Karpas-422 (cell line): Measurements from ENCODE around the gene CLCN6. TPM values are rescaled to one million over a fixed set of nuclear protein-coding genes. Genes with fewer than 3 reads are reported as not detected.

Experiments used
- DNase-seq: peaks from one replicate; pipeline ENCODE4 v3.0.0-alpha.2; 2015
- H2AFZ ChIP-seq: fragments of 200-600 bp; sonication (generic); 2 replicates; pipeline ENCODE4 v1.6.1; 2014; ENCODE audit warnings: antibody characterized with exemption, low read length, mixed read lengths
- H3K27ac ChIP-seq: fragments of 200-600 bp; sonication (generic); 2 replicates; pipeline ENCODE4 v1.5.1; 2014; ENCODE audit warnings: mild to moderate bottlenecking, low read length, moderate library complexity
- H3K27me3 ChIP-seq: fragments of 200-600 bp; sonication (generic); 2 replicates; pipeline ENCODE4 v1.6.1; 2014; ENCODE audit warnings: low read length, mixed read lengths
- H3K36me3 ChIP-seq: fragments of 200-600 bp; sonication (generic); 2 replicates; pipeline ENCODE4 v1.6.1; 2014; ENCODE audit warnings: low read length, mixed read lengths; ENCODE audit not compliant: insufficient read depth
- H3K4me1 ChIP-seq: fragments of 200-600 bp; sonication (generic); 2 replicates; pipeline ENCODE4 v1.6.1; 2014; ENCODE audit warnings: mild to moderate bottlenecking, low read length, mixed read lengths
- H3K4me2 ChIP-seq: fragments of 200-600 bp; sonication (generic); 2 replicates; pipeline ENCODE4 v1.6.1; 2014; ENCODE audit warnings: low read length, low read depth, mild to moderate bottlenecking; ENCODE audit not compliant: poor library complexity, severe bottlenecking
- H3K4me3 ChIP-seq: fragments of 200-600 bp; sonication (generic); 2 replicates; pipeline ENCODE4 v1.5.1; 2014; ENCODE audit warnings: mild to moderate bottlenecking, antibody characterized with exemption, low read length, mixed read lengths
- H3K79me2 ChIP-seq: fragments of 200-600 bp; sonication (generic); 2 replicates; pipeline ENCODE4 v1.6.1; 2014; ENCODE audit warnings: mild to moderate bottlenecking, low read length, mixed read lengths
- H3K9ac ChIP-seq: fragments of 200-600 bp; sonication (generic); 2 replicates; pipeline ENCODE4 v1.6.0; 2014; ENCODE audit warnings: low read length
- H3K9me2 ChIP-seq: fragments of 200-600 bp; sonication (generic), shearing (Covaris generic); replicated peaks from 2 replicates; pipeline ENCODE4 v1.6.0; 2014; ENCODE audit warnings: mild to moderate bottlenecking, low read length, moderate library complexity; ENCODE audit not compliant: insufficient read depth
- H3K9me3 ChIP-seq: fragments of 300-700, 200-600 bp; sonication (generic); 2 replicates; pipeline ENCODE4 v1.6.1; 2014; ENCODE audit warnings: low read length, mixed read lengths
- H4K20me1 ChIP-seq: fragments of 200-600 bp; sonication (generic); 2 replicates; pipeline ENCODE4 v1.6.1; 2014; ENCODE audit warnings: mild to moderate bottlenecking, antibody characterized with exemption, low read length, low read depth; ENCODE audit not compliant: insufficient read depth
- total RNA-seq: library from RNA; depleted of rRNA; stranded (reverse); fragments of >200 nt; shearing (Covaris generic); gene quantifications from 2 replicates; pipeline ENCODE4 v1.2.3, GENCODE V29; 2014; ENCODE audit warnings: low replicate concordance

CLCN6 gene
- total RNA-seq, 1 experiment from 2014 or later = 22.0 TPM

GRCh38 chr1:11842154-11843041, 36.4 kb downstream of the CLCN6 start:
- H3K9me2 ChIP-seq = no peaks in the 10 kb centered on the region
- peaks cover 39% of the 10 kb centered on the region for H4K20me1 ChIP-seq
- peak overlapping the region; percentile 77 for H3K27ac ChIP-seq
- DNase-seq = peak; percentile 95
- peaks cover 36% of the 10 kb centered on the region for H3K4me1 ChIP-seq
- peak overlapping the region; percentile 63 for H3K4me2 ChIP-seq
- H3K9ac ChIP-seq = peak overlapping the region; percentile 41
- no peak overlapping the region for H2AFZ ChIP-seq
- no peaks in the 10 kb centered on the region for H3K27me3 ChIP-seq
- no peaks in the 10 kb centered on the region for H3K79me2 ChIP-seq
- H3K9me3 ChIP-seq = no peaks in the 10 kb centered on the region
- peaks cover 44% of the 10 kb centered on the region for H3K36me3 ChIP-seq
- H3K4me3 ChIP-seq = peak overlapping the region; percentile 23; the same call in 1 of the 2 replicates

- peak; percentile 69 for DNase-seq
- no peak overlapping the region for H3K27ac ChIP-seq
- H3K79me2 ChIP-seq = no peaks in the 10 kb centered on the region
- H3K4me2 ChIP-seq = no peak overlapping the region
- H3K9me2 ChIP-seq = no peaks in the 10 kb centered on the region
- no peak overlapping the region for H3K4me3 ChIP-seq
- H3K4me1 ChIP-seq = peaks cover 30% of the 10 kb centered on the region
- H3K36me3 ChIP-seq = peaks cover 31% of the 10 kb centered on the region
- no peaks in the 10 kb centered on the region for H3K27me3 ChIP-seq
- no peak overlapping the region for H3K9ac ChIP-seq
- H3K9me3 ChIP-seq = no peaks in the 10 kb centered on the region
- H4K20me1 ChIP-seq = peaks cover 54% of the 10 kb centered on the region
- H2AFZ ChIP-seq = no peak overlapping the region
Observed at GRCh38 chr1:11845641-11846335, 39.8 kb downstream of the CLCN6 start.

- H3K9me3 ChIP-seq = no peaks in the 10 kb centered on the region
- no peaks in the 10 kb centered on the region for H3K9me2 ChIP-seq
- H3K36me3 ChIP-seq = peaks cover 21% of the 10 kb centered on the region
- no peaks in the 10 kb centered on the region for H3K27me3 ChIP-seq
- no peaks in the 10 kb centered on the region for H3K79me2 ChIP-seq
- H3K9ac ChIP-seq = no peak within 1 kb of the TSS
- H3K27ac ChIP-seq = no peak within 1 kb of the TSS
- DNase-seq = no peak
- H3K4me3 ChIP-seq = no peak within 1 kb of the TSS
- H3K4me1 ChIP-seq = peaks cover 10% of the 10 kb centered on the region
- peaks cover 40% of the 10 kb centered on the region for H4K20me1 ChIP-seq
- no peak within 1 kb of the TSS for H2AFZ ChIP-seq
- H3K4me2 ChIP-seq = no peak within 1 kb of the TSS
Observed at GRCh38 chr1:11847667-11848372, 41.8 kb downstream of the CLCN6 start, which contains the start of gene NPPA. TSS of gene NPPA (minus strand) at chr1:11847783. CDS start at chr1:11847684, 99 bp downstream.

- H3K27me3 ChIP-seq = no peaks in the 10 kb centered on the region
- no peak overlapping the region for H3K4me2 ChIP-seq
- no peaks in the 10 kb centered on the region for H3K79me2 ChIP-seq
- no peaks in the 10 kb centered on the region for H3K9me2 ChIP-seq
- no peak overlapping the region for H2AFZ ChIP-seq
- no peak overlapping the region for H3K27ac ChIP-seq
- no peak overlapping the region for H3K9ac ChIP-seq
- H3K4me1 ChIP-seq = peaks cover 8% of the 10 kb centered on the region
- H3K36me3 ChIP-seq = peaks cover 21% of the 10 kb centered on the region
- H4K20me1 ChIP-seq = peaks cover 40% of the 10 kb centered on the region
- no peak for DNase-seq
- no peaks in the 10 kb centered on the region for H3K9me3 ChIP-seq
- H3K4me3 ChIP-seq = no peak overlapping the region
Observed at GRCh38 chr1:11848373-11848700, 42.3 kb downstream of the CLCN6 start.

GRCh38 chr1:11850156-11850555, 44.2 kb downstream of the CLCN6 start:
- Histone ChIP-seq H3K9ac (no peak overlapping the region), H3K4me3 (no peak overlapping the region), H3K4me1 (peaks cover 8% of the 10 kb centered on the region), H2AFZ (no peak overlapping the region), H4K20me1 (peaks cover 30% of the 10 kb centered on the region), H3K9me2 (no peaks in the 10 kb centered on the region), H3K9me3 (no peaks in the 10 kb centered on the region), H3K27ac (no peak overlapping the region), H3K4me2 (no peak overlapping the region), H3K27me3 (no peaks in the 10 kb centered on the region), H3K79me2 (no peaks in the 10 kb centered on the region), H3K36me3 (peaks cover 7% of the 10 kb centered on the region)
- DNase-seq = no peak

GRCh38 chr1:11851180-11851579, 45.2 kb downstream of the CLCN6 start:
- no peaks in the 10 kb centered on the region for H3K9me2 ChIP-seq
- H3K79me2 ChIP-seq = no peaks in the 10 kb centered on the region
- H3K9me3 ChIP-seq = no peaks in the 10 kb centered on the region
- H3K27ac ChIP-seq = no peak overlapping the region
- H3K9ac ChIP-seq = no peak overlapping the region
- no peak for DNase-seq
- H3K27me3 ChIP-seq = no peaks in the 10 kb centered on the region
- H3K36me3 ChIP-seq = no peaks in the 10 kb centered on the region; the same call in 1 of the 2 replicates
- H2AFZ ChIP-seq = no peak overlapping the region
- no peak overlapping the region for H3K4me3 ChIP-seq
- peaks cover 23% of the 10 kb centered on the region; the same call in 1 of the 2 replicates for H4K20me1 ChIP-seq
- no peaks in the 10 kb centered on the region for H3K4me1 ChIP-seq
- H3K4me2 ChIP-seq = no peak overlapping the region

- peak; percentile 51 for DNase-seq
- Histone ChIP-seq H3K4me1 (no peaks in the 10 kb centered on the region), H3K27me3 (no peaks in the 10 kb centered on the region)
Observed at GRCh38 chr1:11854519-11854918, 48.5 kb downstream of the CLCN6 start.

GRCh38 chr1:11855430-11855829, 49.4 kb downstream of the CLCN6 start:
- H3K27me3 ChIP-seq = no peaks in the 10 kb centered on the region
- H3K4me1 ChIP-seq = no peaks in the 10 kb centered on the region
- H3K27ac ChIP-seq = no peak overlapping the region
- no peak for DNase-seq
- no peaks in the 10 kb centered on the region for H3K9me3 ChIP-seq
- H3K79me2 ChIP-seq = no peaks in the 10 kb centered on the region
- no peak overlapping the region for H3K4me3 ChIP-seq
- H4K20me1 ChIP-seq = peaks cover 4% of the 10 kb centered on the region; the same call in 1 of the 2 replicates
- H3K4me2 ChIP-seq = no peak overlapping the region
- no peaks in the 10 kb centered on the region for H3K9me2 ChIP-seq
- no peak overlapping the region for H2AFZ ChIP-seq
- H3K9ac ChIP-seq = no peak overlapping the region
- H3K36me3 ChIP-seq = no peaks in the 10 kb centered on the region

More at GRCh38 chr1:11854519-11854918, 48.5 kb downstream of the CLCN6 start:
- H3K27ac ChIP-seq = no peak overlapping the region
- peaks cover 13% of the 10 kb centered on the region for H4K20me1 ChIP-seq
- H3K9me2 ChIP-seq = no peaks in the 10 kb centered on the region
- no peaks in the 10 kb centered on the region for H3K79me2 ChIP-seq
- H3K36me3 ChIP-seq = no peaks in the 10 kb centered on the region
- H3K9ac ChIP-seq = no peak overlapping the region
- H2AFZ ChIP-seq = no peak overlapping the region
- no peaks in the 10 kb centered on the region for H3K9me3 ChIP-seq
- no peak overlapping the region for H3K4me2 ChIP-seq
- no peak overlapping the region for H3K4me3 ChIP-seq
